HG03520 (cell line): ENCODE results near the gene UCHL5.

ENCODE experiments used
- ATAC-seq: cut with Tn5 transposase; IDR thresholded peaks from one replicate; pipeline ENCODE4 v1.9.1; 2021; ENCODE audit warnings: mild to moderate bottlenecking, moderate library complexity; ENCODE audit not compliant: unreplicated experiment

UCHL5 gene

GRCh38 chr1:192969091-192969490 lies 90.1 kb downstream of the UCHL5 start:
- no peak for ATAC-seq

GRCh38 chr1:192968323-192968722 lies 90.8 kb downstream of the UCHL5 start:
- no peak for ATAC-seq

- ATAC-seq: no peak
Measured at GRCh38 chr1:192967901-192968300, 91.3 kb downstream of the UCHL5 start.

GRCh38 chr1:192967211-192967877 lies 91.8 kb downstream of the UCHL5 start:
- ATAC-seq: no peak

GRCh38 chr1:192966073-192966472 lies 93.1 kb downstream of the UCHL5 start:
- no peak for ATAC-seq

- no peak for ATAC-seq
Measured at GRCh38 chr1:192962901-192963300, 96.3 kb downstream of the UCHL5 start.
